ENCODE results near the gene APOL2. TPM values are rescaled to one million over a fixed set of nuclear protein-coding genes. Genes with fewer than 3 reads are reported as not detected.
"Not testable (repeated sequence)": the region's sequence is repeated elsewhere in the genome, so short reads cannot be mapped to it uniquely, and the experiment has no call there.

The APOL2 gene
- total RNA-seq, 1 donor from 2014 or later: 38.3 TPM

- Mint-ChIP-seq H3K27ac (no peak overlapping the region), H3K4me1 (peaks cover 34% of the 10 kb centered on the region), H3K9me3 (no peaks in the 10 kb centered on the region), H3K36me3 (ENCODE audit: low read depth) (peaks cover 32% of the 10 kb centered on the region), H3K4me3 (no peak overlapping the region), H3K27me3 (no peaks in the 10 kb centered on the region)
- ATAC-seq (ENCODE audit: low read depth): no peak
- intact Hi-C loops (cut with micrococcal nuclease): no loop called here
- no peak for DNase-seq
- TF ChIP-seq CTCF (IDR thresholded peaks at IDR 0.05): no peak
- CTCF ChIA-PET: no interaction called here
- POLR2A ChIA-PET: no interaction called here
Measured at GRCh38 chr22:36256478-36256877, 17.2 kb upstream of the APOL2 start.

GRCh38 chr22:36255572-36255971, 16.2 kb upstream of the APOL2 start:
- intact Hi-C loops (cut with micrococcal nuclease); H3K27ac Mint-ChIP-seq; H3K4me3 Mint-ChIP-seq; POLR2A ChIA-PET; H3K9me3 Mint-ChIP-seq; DNase-seq; ATAC-seq (ENCODE audit: low read depth); H3K27me3 Mint-ChIP-seq: not testable (repeated sequence)
- H3K36me3 Mint-ChIP-seq (ENCODE audit: low read depth): peaks cover 28% of the 10 kb centered on the region
- H3K4me1 Mint-ChIP-seq: peaks cover 36% of the 10 kb centered on the region
- CTCF ChIA-PET: interaction anchor here (1.4 kb wide), 1 partner anchor 16 kb away, joined by 3 read pairs; the partner anchor contains the start of gene APOL2

- POLR2A ChIA-PET: interaction anchor here (1.0 to 3.2 kb wide), 3 partner anchors 9 to 228 kb away, joined by 5 to 13 read pairs (median 6); partner anchors contain the start of gene APOL2
- DNase-seq (no peak), ATAC-seq (ENCODE audit: low read depth) (no peak)
- Mint-ChIP-seq H3K36me3 (ENCODE audit: low read depth) (peaks cover 22% of the 10 kb centered on the region), H3K4me1 (peaks cover 34% of the 10 kb centered on the region), H3K27ac (peak overlapping the region; percentile 86), H3K4me3 (peak overlapping the region; percentile 91), H3K27me3 (no peaks in the 10 kb centered on the region), H3K9me3 (peaks cover 4% of the 10 kb centered on the region)
- TF ChIP-seq CTCF (IDR thresholded peaks at IDR 0.05): no peak
- intact Hi-C loops (cut with micrococcal nuclease): loop anchor here (2.0 kb wide), 1 partner anchor 15 kb away; the partner anchor contains the start of gene APOL2
- CTCF ChIA-PET: interaction anchor here (1.5 to 2.1 kb wide), 2 partner anchors 14 to 24 kb away, joined by 7 to 10 read pairs; partner anchors contain the start of gene APOL2
Measured at GRCh38 chr22:36253523-36254490, 14.5 kb upstream of the APOL2 start.

- H3K4me3 Mint-ChIP-seq: peak within 1 kb of the TSS; percentile 91
- peak; percentile 94 for ATAC-seq (ENCODE audit: low read depth)
- ChIA-PET POLR2A (interaction anchor here (1.0 to 3.2 kb wide), 3 partner anchors 9 to 229 kb away, joined by 5 to 13 read pairs (median 6); partner anchors contain the start of gene APOL2), CTCF (interaction anchor here (1.5 to 2.1 kb wide), 2 partner anchors 13 to 25 kb away, joined by 7 to 10 read pairs; partner anchors contain the start of gene APOL2)
- no peak for TF ChIP-seq CTCF (IDR thresholded peaks at IDR 0.05)
- peaks cover 26% of the 10 kb centered on the region for H3K4me1 Mint-ChIP-seq
- H3K36me3 Mint-ChIP-seq (ENCODE audit: low read depth): peaks cover 13% of the 10 kb centered on the region
- H3K27me3 Mint-ChIP-seq: no peaks in the 10 kb centered on the region
- DNase-seq: peak; percentile 26
- intact Hi-C loops (cut with micrococcal nuclease): loop anchor here (2.0 kb wide), 1 partner anchor 14 kb away; the partner anchor contains the start of gene APOL2
- H3K9me3 Mint-ChIP-seq: peaks cover 7% of the 10 kb centered on the region
- peak within 1 kb of the TSS; percentile 86 for H3K27ac Mint-ChIP-seq
Measured at GRCh38 chr22:36252754-36253522, 13.6 kb upstream of the APOL2 start, which contains the start of gene APOL1. APOL1 (plus strand) TSS chr22:36253133; CDS start chr22:36254956, 1,823 bp downstream.

GRCh38 chr22:36251979-36252608, 12.8 kb upstream of the APOL2 start:
- ATAC-seq (ENCODE audit: low read depth): not testable (repeated sequence)
- POLR2A ChIA-PET: interaction anchor here (3.2 kb wide), 1 partner anchor 14 kb away, joined by 13 read pairs; the partner anchor contains the start of gene APOL2
- CTCF ChIA-PET: interaction anchor here (1.5 to 2.1 kb wide), 2 partner anchors 12 to 26 kb away, joined by 7 to 10 read pairs; partner anchors contain the start of gene APOL2

GRCh38 chr22:36250292-36250960, 11.1 kb upstream of the APOL2 start:
- H3K36me3 Mint-ChIP-seq (ENCODE audit: low read depth); intact Hi-C loops (cut with micrococcal nuclease); H3K4me3 Mint-ChIP-seq; H3K9me3 Mint-ChIP-seq; H3K27me3 Mint-ChIP-seq; ATAC-seq (ENCODE audit: low read depth); DNase-seq: not testable (repeated sequence)
- POLR2A ChIA-PET: interaction anchor here (0.7 kb wide), 1 partner anchor 173 kb away, joined by 5 read pairs; no protein-coding TSS in a partner anchor
- peaks cover 23% of the 10 kb centered on the region for H3K4me1 Mint-ChIP-seq
- CTCF ChIA-PET: interaction anchor here (0.6 kb wide), 1 partner anchor 89 kb away, joined by 3 read pairs; no protein-coding TSS in a partner anchor
- peak overlapping the region; percentile 54 for H3K27ac Mint-ChIP-seq

More at GRCh38 chr22:36251979-36252608, 12.8 kb upstream of the APOL2 start:
- H3K27ac Mint-ChIP-seq: peak overlapping the region; percentile 86
- H3K27me3 Mint-ChIP-seq; H3K36me3 Mint-ChIP-seq (ENCODE audit: low read depth); H3K9me3 Mint-ChIP-seq; DNase-seq; H3K4me3 Mint-ChIP-seq: not testable (repeated sequence)
- intact Hi-C loops (cut with micrococcal nuclease): loop anchor here (2.0 kb wide), 1 partner anchor 13 kb away; the partner anchor contains the start of gene APOL2
- H3K4me1 Mint-ChIP-seq: peaks cover 23% of the 10 kb centered on the region

Data from activated B cell treated with CpG ODN at 0.5 μM for 24 hours (primary cell).